GM12872 (cell line): ENCODE data around the gene NDE1.

Source experiments
- CTCF ChIP-seq: IDR thresholded peaks from 3 replicates; pipeline ENCODE4 v1.5.1; 2011; ENCODE audit warnings: low read depth, mild to moderate bottlenecking, low read length, moderate library complexity; ENCODE audit not compliant: insufficient read depth

NDE1 gene

DNA sequence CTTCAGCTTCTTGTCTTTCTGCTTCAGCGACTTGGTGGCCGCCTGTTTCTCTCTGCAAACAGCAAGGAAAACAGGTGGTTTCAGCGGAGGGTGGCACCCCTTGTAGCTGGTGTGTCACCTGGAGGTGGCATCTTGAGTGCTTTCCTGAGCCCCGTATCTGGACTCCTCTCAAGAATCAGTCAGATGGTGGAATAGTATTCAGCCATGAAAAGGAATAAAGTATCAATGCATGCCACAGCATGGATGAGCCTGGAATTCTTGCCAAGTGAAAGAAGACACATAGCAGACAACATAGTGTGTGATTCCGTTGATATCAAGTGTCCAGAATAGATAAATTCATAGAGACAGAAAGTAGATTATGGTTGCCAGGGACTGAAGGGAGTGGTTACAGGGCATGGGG lies 65.2 kb downstream of the NDE1 start:
- TF ChIP-seq CTCF, result no peak

- TF ChIP-seq CTCF, result no peak
Measured at GRCh38 chr16:15716694-15717447, 66.8 kb downstream of the NDE1 start.

DNA sequence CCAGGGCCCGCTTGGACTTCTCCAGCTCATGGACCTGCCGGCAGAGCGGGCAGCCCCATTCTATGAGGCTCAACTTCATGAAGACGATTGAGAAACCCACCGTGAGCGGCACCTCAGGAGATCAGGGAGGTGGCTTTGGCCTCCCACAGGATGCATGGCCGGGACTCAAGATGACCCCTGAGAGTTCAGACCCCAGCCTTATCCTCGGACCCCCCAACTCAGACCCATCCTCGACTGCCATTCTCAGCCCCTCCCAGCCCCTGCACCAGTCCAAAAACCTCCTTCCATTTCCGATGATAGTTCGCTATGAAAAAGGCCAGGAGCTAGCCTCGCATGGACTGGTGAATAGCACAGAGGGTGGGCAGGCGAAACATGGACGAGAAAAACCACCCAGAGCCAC lies 71.0 kb downstream of the NDE1 start:
- TF ChIP-seq CTCF, result no peak

DNA sequence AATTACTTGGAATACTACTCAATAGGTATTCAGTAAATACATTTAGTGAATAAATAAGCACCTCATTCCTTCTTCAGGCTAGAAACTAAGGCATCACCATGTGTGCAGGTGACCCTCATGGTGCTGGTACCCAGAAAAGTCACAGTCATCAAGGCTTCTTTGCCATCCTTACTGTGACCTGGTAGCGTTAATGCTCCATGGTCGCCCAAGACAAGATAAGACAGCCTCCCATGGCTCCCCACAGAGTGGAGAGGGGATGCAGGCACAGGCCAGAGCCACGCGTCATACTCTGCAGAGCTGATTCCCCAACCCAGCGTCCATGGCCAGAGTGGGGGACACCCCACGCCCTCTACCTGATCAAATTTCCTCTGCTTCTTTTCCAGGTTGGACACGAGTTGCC lies 73.8 kb downstream of the NDE1 start:
- no peak for TF ChIP-seq CTCF

GRCh38 chr16:15725641-15726240 lies 75.7 kb downstream of the NDE1 start:
- no peak for TF ChIP-seq CTCF

- no peak for TF ChIP-seq CTCF
Measured at GRCh38 chr16:15726715-15727114, 76.7 kb downstream of the NDE1 start.

DNA sequence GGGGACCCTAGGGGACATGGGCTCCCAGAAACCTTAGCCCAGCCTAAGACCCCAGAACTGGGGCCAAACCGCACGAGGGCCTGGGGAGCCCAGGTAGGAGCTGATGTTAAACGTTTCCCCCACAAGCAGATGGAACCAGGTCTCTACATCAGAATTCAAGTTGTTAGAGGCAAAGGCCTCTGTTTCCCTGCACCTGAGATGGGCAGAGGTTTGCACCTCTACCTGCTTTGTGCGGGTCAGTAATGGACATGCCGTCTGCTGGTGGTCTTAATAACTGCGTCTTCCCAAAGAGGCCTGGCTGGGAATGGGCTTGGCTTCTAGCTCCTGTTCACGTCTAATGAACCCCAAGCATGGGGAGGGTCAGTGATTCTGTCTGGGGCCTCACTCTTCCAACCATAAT lies 79.1 kb downstream of the NDE1 start:
- no peak for TF ChIP-seq CTCF
